ENCODE data around the gene SCFD1. TPM values are rescaled to one million over a fixed set of nuclear protein-coding genes. Genes with fewer than 3 reads are reported as not detected.

Gene SCFD1
- total and polyA plus RNA-seq, 2 donors from 2014 or later, result 52.0 to 74.4 TPM

DNA sequence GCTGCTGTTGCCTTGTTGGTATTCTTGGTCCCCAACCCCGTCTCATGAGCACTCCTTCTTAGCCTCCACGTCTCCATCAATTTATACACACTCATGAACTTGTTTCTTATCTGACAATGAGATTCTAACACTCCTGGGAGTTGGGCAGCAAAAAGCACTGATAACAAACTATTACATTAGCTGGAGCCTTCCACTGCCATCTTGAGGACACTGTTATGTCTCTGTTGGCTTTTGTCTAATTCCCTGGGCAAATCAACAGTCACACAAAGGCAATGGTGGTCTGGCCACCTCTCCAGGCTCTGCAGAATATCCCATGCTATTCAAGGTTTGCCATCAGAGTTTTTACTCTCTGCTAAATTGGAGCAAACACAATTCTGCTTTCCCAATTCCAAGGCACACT, 134.5 kb downstream of the SCFD1 start:
- no peak for FAIRE-seq
- no peak overlapping the region for H3K27ac ChIP-seq (ENCODE audit: low read depth in 2 of 2, low read length in 2 of 2)
- no peaks in the 10 kb centered on the region for H3K9me3 ChIP-seq (ENCODE audit: control insufficient read depth in 2 of 3, insufficient read depth in 1 of 3, low read length in 3 of 3)
- no peak for DNase-seq
- no peak overlapping the region for H3K9ac ChIP-seq (ENCODE audit: low read length in 3 of 3)
- no peaks in the 10 kb centered on the region for H3K27me3 ChIP-seq (ENCODE audit: control insufficient read depth, insufficient read depth, low read length)
- TF ChIP-seq, protein P1, sequence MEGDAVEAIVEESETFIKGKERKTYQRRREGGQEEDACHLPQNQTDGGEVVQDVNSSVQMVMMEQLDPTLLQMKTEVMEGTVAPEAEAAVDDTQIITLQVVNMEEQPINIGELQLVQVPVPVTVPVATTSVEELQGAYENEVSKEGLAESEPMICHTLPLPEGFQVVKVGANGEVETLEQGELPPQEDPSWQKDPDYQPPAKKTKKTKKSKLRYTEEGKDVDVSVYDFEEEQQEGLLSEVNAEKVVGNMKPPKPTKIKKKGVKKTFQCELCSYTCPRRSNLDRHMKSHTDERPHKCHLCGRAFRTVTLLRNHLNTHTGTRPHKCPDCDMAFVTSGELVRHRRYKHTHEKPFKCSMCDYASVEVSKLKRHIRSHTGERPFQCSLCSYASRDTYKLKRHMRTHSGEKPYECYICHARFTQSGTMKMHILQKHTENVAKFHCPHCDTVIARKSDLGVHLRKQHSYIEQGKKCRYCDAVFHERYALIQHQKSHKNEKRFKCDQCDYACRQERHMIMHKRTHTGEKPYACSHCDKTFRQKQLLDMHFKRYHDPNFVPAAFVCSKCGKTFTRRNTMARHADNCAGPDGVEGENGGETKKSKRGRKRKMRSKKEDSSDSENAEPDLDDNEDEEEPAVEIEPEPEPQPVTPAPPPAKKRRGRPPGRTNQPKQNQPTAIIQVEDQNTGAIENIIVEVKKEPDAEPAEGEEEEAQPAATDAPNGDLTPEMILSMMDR (IDR thresholded peaks at IDR 0.05; ENCODE audit: borderline replicate concordance, extremely low read depth, insufficient read depth), result no peak
- H3K36me3 ChIP-seq (ENCODE audit: control insufficient read depth in 2 of 3, insufficient read depth in 3 of 3, low read length in 3 of 3), result no peaks in the 10 kb centered on the region
- H3K4me1 ChIP-seq (ENCODE audit: control insufficient read depth in 2 of 3, insufficient read depth in 2 of 3, low read depth in 1 of 3, low read length in 3 of 3), result no peaks in the 10 kb centered on the region
- no peak overlapping the region for H3K4me3 ChIP-seq (ENCODE audit: low read length in 3 of 3)
- intact Hi-C loops (cut with DNase I), result no loop called here

DNA sequence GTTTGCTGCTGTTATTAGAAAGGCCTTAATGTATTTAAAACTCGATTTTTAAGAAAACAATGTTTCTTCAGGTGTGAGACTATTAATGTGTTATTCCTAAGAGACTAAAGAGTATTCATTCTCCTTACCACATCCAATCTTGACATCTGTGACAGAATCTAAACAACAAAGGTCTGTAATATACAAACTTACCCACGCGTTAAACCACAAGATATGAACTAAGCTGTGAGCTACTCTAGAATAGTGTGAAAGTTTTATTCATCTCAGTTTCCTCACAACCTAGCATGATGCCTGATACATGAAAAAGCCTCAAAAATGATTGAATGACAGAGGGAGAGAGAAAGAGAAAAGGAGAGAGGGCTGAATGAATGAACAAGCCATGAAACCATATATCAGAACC, 135.0 kb downstream of the SCFD1 start:
- H3K27me3 ChIP-seq (ENCODE audit: control insufficient read depth, insufficient read depth, low read length), result no peaks in the 10 kb centered on the region
- H3K36me3 ChIP-seq (ENCODE audit: control insufficient read depth in 2 of 3, insufficient read depth in 3 of 3, low read length in 3 of 3), result no peaks in the 10 kb centered on the region
- intact Hi-C loops (cut with DNase I), result no loop called here
- no peak overlapping the region for H3K4me3 ChIP-seq (ENCODE audit: low read length in 3 of 3)
- TF ChIP-seq, protein P1 (IDR thresholded peaks at IDR 0.05; ENCODE audit: borderline replicate concordance, extremely low read depth, insufficient read depth), result no peak
- no peak overlapping the region for H3K9ac ChIP-seq (ENCODE audit: low read length in 3 of 3)
- H3K9me3 ChIP-seq (ENCODE audit: control insufficient read depth in 2 of 3, insufficient read depth in 1 of 3, low read length in 3 of 3), result no peaks in the 10 kb centered on the region
- H3K27ac ChIP-seq (ENCODE audit: low read depth in 2 of 2, low read length in 2 of 2), result no peak overlapping the region
- DNase-seq (no peak), FAIRE-seq (no peak)
- no peaks in the 10 kb centered on the region for H3K4me1 ChIP-seq (ENCODE audit: control insufficient read depth in 2 of 3, insufficient read depth in 2 of 3, low read depth in 1 of 3, low read length in 3 of 3)

GRCh38 chr14:30759172-30760125, 137.3 kb downstream of the SCFD1 start:
- no peak overlapping the region for H3K4me3 ChIP-seq (ENCODE audit: low read length in 3 of 3)
- DNase-seq (no peak), FAIRE-seq (no peak)
- intact Hi-C loops (cut with DNase I), result no loop called here
- H3K4me1 ChIP-seq (ENCODE audit: control insufficient read depth in 2 of 3, insufficient read depth in 2 of 3, low read depth in 1 of 3, low read length in 3 of 3), result no peaks in the 10 kb centered on the region
- H3K27ac ChIP-seq (ENCODE audit: low read depth in 2 of 2, low read length in 2 of 2), result no peak overlapping the region
- H3K9ac ChIP-seq (ENCODE audit: low read length in 3 of 3), result no peak overlapping the region
- no peaks in the 10 kb centered on the region for H3K27me3 ChIP-seq (ENCODE audit: control insufficient read depth, insufficient read depth, low read length)
- TF ChIP-seq, protein P1 (IDR thresholded peaks at IDR 0.05; ENCODE audit: borderline replicate concordance, extremely low read depth, insufficient read depth), result no peak
- peaks cover 0 to 14% (median 3%) of the 10 kb centered on the region in 3 donors for H3K9me3 ChIP-seq (ENCODE audit: control insufficient read depth in 2 of 3, insufficient read depth in 1 of 3, low read length in 3 of 3)
- H3K36me3 ChIP-seq (ENCODE audit: control insufficient read depth in 2 of 3, insufficient read depth in 3 of 3, low read length in 3 of 3), result no peaks in the 10 kb centered on the region

All from kidney (tissue), 14 donors.